ENCODE data around the gene FGD2.

Gene FGD2

DNA sequence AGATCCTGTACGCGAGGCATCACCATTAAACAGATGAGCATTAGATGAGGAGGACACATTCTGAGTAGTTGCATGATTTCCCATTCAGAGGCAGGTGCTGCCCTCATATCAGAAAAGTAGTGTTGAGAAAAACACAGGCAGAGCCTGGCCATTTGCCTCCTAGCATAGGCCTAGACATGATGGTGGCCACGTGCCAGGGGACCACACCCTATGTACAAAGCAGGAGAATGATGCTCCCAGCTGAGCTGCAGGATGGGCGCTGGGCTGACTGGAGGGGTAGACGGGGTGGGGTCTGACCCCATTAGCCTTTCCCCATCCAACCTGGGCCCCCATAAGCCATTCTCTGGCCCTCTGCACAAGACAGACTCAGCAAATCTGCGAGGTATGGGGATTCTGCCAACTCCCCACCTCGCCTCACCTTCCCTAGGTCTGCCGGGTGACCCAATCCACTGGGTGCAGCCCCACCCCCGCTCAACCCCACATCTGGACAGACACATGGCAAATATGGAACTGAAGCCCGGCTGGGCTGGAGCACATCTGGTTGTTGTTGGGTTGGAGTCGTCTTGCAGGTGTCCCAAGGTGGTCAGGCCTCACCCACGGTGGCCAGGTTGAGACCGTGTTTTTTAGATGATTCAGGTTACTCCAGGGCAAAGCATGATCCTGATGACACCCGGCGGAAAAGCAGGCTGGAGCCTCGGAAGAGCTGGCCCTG lies 37.0 kb upstream of the FGD2 start:
- TF ChIP-seq, protein P1, sequence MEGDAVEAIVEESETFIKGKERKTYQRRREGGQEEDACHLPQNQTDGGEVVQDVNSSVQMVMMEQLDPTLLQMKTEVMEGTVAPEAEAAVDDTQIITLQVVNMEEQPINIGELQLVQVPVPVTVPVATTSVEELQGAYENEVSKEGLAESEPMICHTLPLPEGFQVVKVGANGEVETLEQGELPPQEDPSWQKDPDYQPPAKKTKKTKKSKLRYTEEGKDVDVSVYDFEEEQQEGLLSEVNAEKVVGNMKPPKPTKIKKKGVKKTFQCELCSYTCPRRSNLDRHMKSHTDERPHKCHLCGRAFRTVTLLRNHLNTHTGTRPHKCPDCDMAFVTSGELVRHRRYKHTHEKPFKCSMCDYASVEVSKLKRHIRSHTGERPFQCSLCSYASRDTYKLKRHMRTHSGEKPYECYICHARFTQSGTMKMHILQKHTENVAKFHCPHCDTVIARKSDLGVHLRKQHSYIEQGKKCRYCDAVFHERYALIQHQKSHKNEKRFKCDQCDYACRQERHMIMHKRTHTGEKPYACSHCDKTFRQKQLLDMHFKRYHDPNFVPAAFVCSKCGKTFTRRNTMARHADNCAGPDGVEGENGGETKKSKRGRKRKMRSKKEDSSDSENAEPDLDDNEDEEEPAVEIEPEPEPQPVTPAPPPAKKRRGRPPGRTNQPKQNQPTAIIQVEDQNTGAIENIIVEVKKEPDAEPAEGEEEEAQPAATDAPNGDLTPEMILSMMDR (IDR thresholded peaks at IDR 0.05) = no peak

DNA sequence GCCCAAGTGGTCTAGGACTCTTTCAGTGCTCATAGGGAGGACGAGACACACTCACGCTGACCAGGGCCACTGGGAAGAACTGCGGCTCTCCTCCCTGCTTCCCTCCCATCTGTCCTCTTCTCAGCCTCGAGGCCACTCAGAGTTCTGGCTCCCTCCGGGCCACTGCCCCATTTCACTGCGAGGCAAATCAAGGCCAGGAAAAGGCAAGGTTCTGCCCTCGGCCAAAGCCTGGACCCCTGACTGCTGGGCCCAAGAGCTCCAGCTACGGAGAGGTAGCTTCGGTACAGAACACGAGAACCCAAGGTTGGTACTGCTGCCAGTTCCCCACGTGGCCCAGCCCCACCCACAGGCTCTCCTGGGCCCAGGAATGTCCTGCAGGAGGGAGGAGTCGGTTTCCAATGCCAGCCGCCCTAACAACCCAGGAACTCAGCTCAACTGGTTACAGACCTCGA lies 36.2 kb upstream of the FGD2 start:
- TF ChIP-seq, protein P1 (IDR thresholded peaks at IDR 0.05) = no peak

DNA sequence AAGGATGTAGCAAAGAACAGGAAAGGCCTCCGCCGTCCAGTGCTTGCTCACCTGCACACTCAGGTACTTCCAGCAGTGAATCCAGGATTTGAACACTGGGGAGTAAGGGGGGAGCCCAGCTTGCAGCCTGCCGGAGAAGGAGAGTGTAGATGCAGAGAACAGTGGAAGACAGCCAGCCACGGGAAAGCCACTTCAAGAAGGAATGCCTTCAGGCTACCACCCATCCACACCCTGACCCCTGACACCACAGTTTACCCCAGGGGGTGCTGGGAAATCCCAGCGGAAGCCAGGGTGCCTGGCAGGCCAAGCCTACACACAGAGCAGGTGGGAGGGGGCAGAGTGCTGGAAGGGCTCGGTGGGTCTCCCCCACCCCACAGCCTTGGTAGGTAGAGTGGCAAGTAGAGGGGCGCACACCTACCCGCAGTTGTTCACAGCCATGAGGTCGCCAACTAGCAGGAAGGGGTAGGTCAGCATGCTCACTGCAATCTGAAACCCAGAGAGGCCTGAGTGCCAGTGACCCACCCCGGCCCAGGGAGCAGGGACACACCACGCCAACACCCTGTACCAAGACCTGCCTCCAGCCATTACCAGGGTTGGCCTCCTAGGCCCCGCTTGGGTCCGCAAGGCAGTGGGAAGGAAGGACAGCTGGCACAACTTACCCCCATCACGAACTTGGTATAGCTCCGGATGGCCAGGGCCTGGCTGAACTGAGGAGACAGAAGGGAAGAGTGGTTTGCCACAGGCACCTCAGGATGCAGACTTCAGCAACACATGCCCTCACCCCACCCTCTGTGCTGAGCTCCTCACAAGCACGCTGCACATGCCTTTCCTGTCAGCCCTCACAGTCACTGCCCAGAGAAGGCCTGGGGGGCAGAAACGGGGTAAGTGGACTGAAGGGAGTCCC lies 35.2 kb upstream of the FGD2 start:
- TF ChIP-seq, protein P1 (IDR thresholded peaks at IDR 0.05) = no peak

GRCh38 chr6:36970892-36971842 lies 34.3 kb upstream of the FGD2 start:
- TF ChIP-seq, protein P1 (IDR thresholded peaks at IDR 0.05) = no peak

DNA sequence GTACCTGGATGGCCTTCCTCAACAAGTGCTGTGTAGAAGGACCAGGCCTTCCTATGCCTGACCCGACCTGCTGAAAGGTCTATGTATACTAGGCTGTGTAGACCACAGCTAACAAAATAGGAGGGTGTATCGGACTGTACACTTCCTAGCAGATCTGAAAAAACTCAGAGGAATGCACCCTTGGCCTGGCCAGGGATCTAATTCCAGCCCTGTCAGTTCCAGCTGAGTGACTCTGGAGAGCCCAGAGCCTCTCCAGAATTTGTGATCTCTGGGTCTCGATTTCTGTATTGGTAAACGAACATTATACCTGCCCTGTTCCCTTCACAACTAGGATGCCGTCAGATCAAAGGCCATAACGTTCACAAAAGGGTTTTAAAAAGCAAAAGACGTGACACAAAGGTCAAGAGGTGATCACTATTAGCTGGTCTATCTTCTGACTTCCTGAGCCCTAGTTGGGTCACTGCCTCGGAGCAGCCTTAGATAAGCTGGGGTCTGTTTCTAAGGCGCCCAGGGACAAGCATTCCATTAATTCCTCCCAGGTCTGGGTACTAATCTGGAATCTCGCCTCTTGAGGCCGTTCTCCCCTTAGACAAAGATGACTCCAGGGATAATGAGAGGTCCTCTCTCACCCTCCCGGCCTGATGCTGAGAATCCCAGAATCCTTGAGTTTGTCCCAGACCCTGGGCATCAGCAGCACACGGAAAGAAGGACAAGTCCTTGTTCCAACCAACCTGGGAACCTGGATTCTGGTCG lies 33.4 kb upstream of the FGD2 start:
- TF ChIP-seq, protein P1 (IDR thresholded peaks at IDR 0.05) = no peak

DNA sequence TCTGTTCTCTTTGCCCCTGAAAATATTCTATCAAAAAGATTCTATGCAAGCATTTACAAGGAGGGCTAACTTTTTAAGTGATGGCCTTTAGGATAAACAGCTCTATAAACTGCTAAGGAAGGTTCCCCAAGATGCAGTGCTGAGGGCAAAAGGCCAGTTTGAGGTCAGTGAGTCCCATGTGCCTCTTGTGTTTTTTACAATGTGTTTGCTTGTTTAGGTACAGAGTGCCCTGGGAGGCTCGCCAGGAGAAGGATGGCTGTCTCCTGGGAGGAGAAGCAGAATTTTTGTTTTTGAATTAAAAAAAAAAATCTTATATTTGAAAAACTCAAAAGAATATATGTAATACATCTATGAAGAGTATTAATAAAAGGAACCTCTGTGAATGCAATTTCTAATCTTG lies 32.3 kb upstream of the FGD2 start:
- TF ChIP-seq, protein P1 (IDR thresholded peaks at IDR 0.05) = no peak
